Gastrocnemius medialis (tissue), 4 donors: Measurements from ENCODE around the gene RTKN2. TPM values are rescaled to one million over a fixed set of nuclear protein-coding genes. Genes with fewer than 3 reads are reported as not detected.
"Not testable (repeated sequence)": the region's sequence is repeated elsewhere in the genome, so short reads cannot be mapped to it uniquely, and the experiment has no call there.

Experiments used
- ATAC-seq, 2 donors: fragments of 150-250 bp; one replicate each; pipeline ENCODE4 v1.9.1; 2016
- DNase-seq, 2 donors: peaks; one replicate each; pipeline ENCODE4 v3.0.0-alpha.2; 2019
- H3K27ac ChIP-seq, 4 donors: fragments of 200-600 bp; sonication (generic); 1 replicate in 1 of 4; 2 replicates in 3 of 4; pipeline ENCODE4 v1.5.1; 2016 to 2018; ENCODE audit warnings: mild to moderate bottlenecking in 2 of 4, moderate library complexity in 1 of 4
- H3K27me3 ChIP-seq, 3 donors: fragments of 200-600 bp; sonication (generic) in 2 of 3; 1 replicate in 1 of 3; 2 replicates in 2 of 3; pipeline versions ENCODE4 v1.5.1 to v1.6.0; 2016 to 2019; ENCODE audit warnings: mild to moderate bottlenecking in 1 of 3, moderate library complexity in 1 of 3
- H3K36me3 ChIP-seq, 2 donors: fragments of 200-600 bp; sonication (generic) in 1 of 2; one replicate each; pipeline ENCODE4 v1.5.1; 2017 to 2018
- H3K4me1 ChIP-seq, 2 donors: fragments of 200-600 bp; sonication (generic) in 1 of 2; one replicate each; pipeline ENCODE4 v1.5.1; 2016 to 2017; ENCODE audit warnings: mild to moderate bottlenecking in 2 of 2
- H3K4me3 ChIP-seq, 4 donors: fragments of 200-600 bp; sonication (generic) in 3 of 4; 1 replicate in 1 of 4; 2 replicates in 3 of 4; pipeline ENCODE4 v1.5.1; 2016 to 2019; ENCODE audit warnings: mild to moderate bottlenecking in 2 of 4
- H3K9me3 ChIP-seq, 3 donors: fragments of 200-600 bp; sonication (generic) in 2 of 3; 1 replicate in 1 of 3; 2 replicates in 2 of 3; pipeline ENCODE4 v1.5.1; 2016 to 2019
- POLR2A ChIP-seq, 2 donors: fragments of 450-650 bp; IDR thresholded peaks; one replicate each; pipeline ENCODE4 v1.6.1; 2017; ENCODE audit warnings: antibody characterized with exemption in 2 of 2, mild to moderate bottlenecking in 2 of 2, moderate library complexity in 2 of 2
- in situ Hi-C, 4 donors: fragments of 200-750 bp; cut with MboI; loops; one replicate each; pipeline versions ENCODE4 v1.15.0 to v1.8.0; 2017; ENCODE audit warnings: low sequenced_read_pairs in 4 of 4
- intact Hi-C: fragments of 100-400 bp; cut with DNase I; formaldehyde crosslinking; loops from one replicate; pipeline ENCODE4 v1.15.1; 2023; ENCODE audit warnings: low total_unique reads
- total RNA-seq, 4 donors: library from RNA; depleted of rRNA; stranded (reverse); fragments of >200 nt; gene quantifications; one replicate each; pipeline versions ENCODE4 v1.1.0 to v1.2.3, GENCODE V29; 2016
- TF ChIP-seq, protein P1 (sequence below), 5 experiments: fragments of 450-650 bp in 3 of 5; fragments of 200-600 bp in 2 of 5; sonication (generic) in 2 of 5; IDR thresholded peaks in 4 of 5; conservative IDR thresholded peaks in 1 of 5; 1 replicate in 4 of 5; 2 replicates in 1 of 5; pipeline ENCODE4 v1.5.1; 2016 to 2019; ENCODE audit warnings: antibody characterized with exemption in 5 of 5, mild to moderate bottlenecking in 3 of 5, moderate library complexity in 3 of 5

The RTKN2 gene
- total RNA-seq, 4 donors from 2014 or later, result not detected

DNA sequence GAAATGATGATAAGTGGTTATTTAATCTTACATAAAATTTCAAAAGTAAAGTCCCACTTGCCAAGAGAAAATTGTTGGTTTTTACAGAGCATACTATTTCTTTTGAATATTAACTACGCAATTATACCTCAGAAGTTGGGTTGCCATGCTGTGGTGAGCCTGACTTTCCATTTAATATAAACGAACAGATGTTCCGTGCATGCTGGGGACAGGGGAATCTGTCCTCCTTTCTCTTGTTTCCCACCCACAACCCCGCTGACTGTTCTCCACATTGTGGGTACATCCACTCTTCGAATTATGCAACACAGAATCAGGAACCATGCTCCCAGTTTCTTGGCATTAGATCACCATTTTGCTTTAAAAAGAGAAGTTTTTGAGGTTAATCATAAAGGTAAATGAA, 29.2 kb upstream of the RTKN2 start:
- Histone ChIP-seq H3K4me3 (no peak overlapping the region), H3K27me3 (no peaks in the 10 kb centered on the region), H3K9me3 (no peaks in the 10 kb centered on the region), H3K36me3 (no peaks in the 10 kb centered on the region), H3K27ac (no peak overlapping the region), H3K4me1 (no peaks in the 10 kb centered on the region)
- intact Hi-C loops, result no loop called here
- DNase-seq (no peak), ATAC-seq (no peak)
- TF ChIP-seq, protein P1, sequence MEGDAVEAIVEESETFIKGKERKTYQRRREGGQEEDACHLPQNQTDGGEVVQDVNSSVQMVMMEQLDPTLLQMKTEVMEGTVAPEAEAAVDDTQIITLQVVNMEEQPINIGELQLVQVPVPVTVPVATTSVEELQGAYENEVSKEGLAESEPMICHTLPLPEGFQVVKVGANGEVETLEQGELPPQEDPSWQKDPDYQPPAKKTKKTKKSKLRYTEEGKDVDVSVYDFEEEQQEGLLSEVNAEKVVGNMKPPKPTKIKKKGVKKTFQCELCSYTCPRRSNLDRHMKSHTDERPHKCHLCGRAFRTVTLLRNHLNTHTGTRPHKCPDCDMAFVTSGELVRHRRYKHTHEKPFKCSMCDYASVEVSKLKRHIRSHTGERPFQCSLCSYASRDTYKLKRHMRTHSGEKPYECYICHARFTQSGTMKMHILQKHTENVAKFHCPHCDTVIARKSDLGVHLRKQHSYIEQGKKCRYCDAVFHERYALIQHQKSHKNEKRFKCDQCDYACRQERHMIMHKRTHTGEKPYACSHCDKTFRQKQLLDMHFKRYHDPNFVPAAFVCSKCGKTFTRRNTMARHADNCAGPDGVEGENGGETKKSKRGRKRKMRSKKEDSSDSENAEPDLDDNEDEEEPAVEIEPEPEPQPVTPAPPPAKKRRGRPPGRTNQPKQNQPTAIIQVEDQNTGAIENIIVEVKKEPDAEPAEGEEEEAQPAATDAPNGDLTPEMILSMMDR (IDR thresholded peaks at IDR 0.05 in 4 of 5, conservative IDR thresholded peaks at IDR 0.05 in 1 of 5), result no peak
- in situ Hi-C loops, result no loop called here

DNA sequence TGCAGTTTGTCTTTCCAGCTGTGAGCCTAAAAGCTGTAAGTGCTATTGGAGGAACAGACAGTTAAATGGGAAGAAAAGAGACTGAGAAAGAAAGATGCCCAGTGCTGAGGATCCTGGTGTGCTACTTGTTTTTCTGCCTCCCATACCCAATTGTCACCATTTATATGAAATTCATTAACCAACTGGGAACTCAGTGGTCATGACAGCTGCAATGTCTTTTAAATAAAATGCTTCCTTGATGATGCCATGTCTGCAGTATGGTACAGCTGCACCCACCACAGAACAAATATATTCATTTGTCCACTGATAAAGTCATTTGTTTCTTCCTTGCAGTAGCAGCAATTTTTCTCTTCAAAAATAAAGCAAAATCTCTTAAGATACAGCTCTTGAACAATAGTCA, 15.6 kb upstream of the RTKN2 start:
- no peak for DNase-seq
- Histone ChIP-seq H3K36me3 (no peaks in the 10 kb centered on the region), H3K4me1 (no peaks in the 10 kb centered on the region), H3K27me3 (no peaks in the 10 kb centered on the region), H3K4me3 (no peak overlapping the region), H3K9me3 (no peaks in the 10 kb centered on the region), H3K27ac (no peak overlapping the region)
- in situ Hi-C loops, result no loop called here
- TF ChIP-seq, protein P1 (IDR thresholded peaks at IDR 0.05 in 4 of 5, conservative IDR thresholded peaks at IDR 0.05 in 1 of 5), result no peak
- TF ChIP-seq POLR2A (IDR thresholded peaks at IDR 0.05), result no peak
- intact Hi-C loops, result no loop called here
- no peak for ATAC-seq

DNA sequence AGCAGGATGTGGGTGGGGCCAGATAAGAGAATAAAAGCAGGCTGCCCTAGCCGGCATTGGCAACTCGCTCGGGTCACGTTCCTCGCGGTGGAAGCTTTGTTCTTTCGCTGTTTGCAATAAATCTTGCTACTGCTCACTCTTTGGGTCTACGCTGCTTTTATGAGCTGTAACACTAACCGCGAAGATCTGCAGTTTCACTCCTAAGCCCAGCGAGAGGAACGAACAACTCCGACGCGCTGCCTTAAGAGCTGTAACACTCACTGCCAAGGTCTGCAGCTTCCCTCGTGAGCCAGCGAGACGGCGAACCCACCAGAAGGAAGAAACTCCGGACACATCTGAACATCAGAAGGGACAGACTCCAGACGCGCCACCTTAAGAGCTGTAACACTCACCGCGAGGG, 12.7 kb upstream of the RTKN2 start:
- H3K4me1 ChIP-seq, H3K27me3 ChIP-seq, in situ Hi-C loops, DNase-seq, H3K27ac ChIP-seq, H3K36me3 ChIP-seq, H3K9me3 ChIP-seq, intact Hi-C loops, ATAC-seq: not testable (repeated sequence)
- H3K4me3 ChIP-seq, result peak overlapping the region in 3 of 4 donors; percentile 26 to 36 (median 33)

DNA sequence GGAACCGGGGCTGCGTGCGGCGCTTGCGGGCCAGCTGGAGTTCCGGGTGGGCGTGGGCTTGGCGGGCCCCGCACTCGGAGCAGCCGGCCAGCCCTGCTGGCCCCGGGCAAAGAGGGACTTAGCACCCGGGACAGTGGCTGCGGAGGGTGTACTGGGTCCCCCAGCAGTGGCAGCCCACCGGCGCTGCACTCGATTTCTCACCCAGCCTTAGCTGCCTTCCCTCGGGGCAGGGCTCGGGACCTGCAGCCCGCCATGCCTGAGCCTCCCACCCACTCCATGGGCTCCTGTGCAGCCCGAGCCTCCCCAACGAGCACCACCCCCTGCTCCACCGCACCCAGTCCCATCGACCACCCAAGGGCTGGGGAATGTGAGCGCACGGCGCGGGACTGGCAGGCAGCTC, 11.7 kb upstream of the RTKN2 start:
- H3K9me3 ChIP-seq, H3K27ac ChIP-seq, H3K4me1 ChIP-seq, H3K4me3 ChIP-seq, H3K36me3 ChIP-seq, ATAC-seq, DNase-seq, H3K27me3 ChIP-seq, in situ Hi-C loops, intact Hi-C loops: not testable (repeated sequence)

DNA sequence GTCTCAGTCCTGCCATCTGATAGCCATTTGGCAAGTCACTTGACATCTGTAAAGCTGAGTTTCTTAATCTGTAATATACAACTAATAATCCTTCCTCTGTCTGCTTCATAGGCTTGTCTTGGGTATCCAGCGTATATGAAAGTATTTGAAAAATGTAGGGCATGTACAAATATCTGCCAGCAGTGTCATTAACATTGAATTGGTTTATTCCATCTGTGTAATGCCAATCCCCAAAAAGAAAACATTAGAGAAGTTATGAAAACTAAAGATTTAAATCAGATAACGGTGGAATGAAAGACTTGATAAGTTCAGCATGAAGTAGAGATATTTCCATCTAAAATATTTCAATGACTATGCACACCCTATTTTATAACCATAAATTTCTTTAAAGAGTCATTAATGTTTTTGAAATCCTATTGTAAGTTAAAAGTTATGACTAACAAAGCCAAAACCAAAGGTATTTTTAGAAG, 9.8 kb upstream of the RTKN2 start:
- Histone ChIP-seq H3K9me3 (no peaks in the 10 kb centered on the region), H3K4me1 (no peaks in the 10 kb centered on the region), H3K27ac (no peak overlapping the region), H3K36me3 (no peaks in the 10 kb centered on the region), H3K27me3 (no peaks in the 10 kb centered on the region), H3K4me3 (no peak overlapping the region)
- ATAC-seq (no peak), DNase-seq (no peak)
- in situ Hi-C loops, result no loop called here
- intact Hi-C loops, result no loop called here
- no peak for TF ChIP-seq POLR2A (IDR thresholded peaks at IDR 0.05)
- TF ChIP-seq, protein P1 (IDR thresholded peaks at IDR 0.05 in 4 of 5, conservative IDR thresholded peaks at IDR 0.05 in 1 of 5), result no peak

DNA sequence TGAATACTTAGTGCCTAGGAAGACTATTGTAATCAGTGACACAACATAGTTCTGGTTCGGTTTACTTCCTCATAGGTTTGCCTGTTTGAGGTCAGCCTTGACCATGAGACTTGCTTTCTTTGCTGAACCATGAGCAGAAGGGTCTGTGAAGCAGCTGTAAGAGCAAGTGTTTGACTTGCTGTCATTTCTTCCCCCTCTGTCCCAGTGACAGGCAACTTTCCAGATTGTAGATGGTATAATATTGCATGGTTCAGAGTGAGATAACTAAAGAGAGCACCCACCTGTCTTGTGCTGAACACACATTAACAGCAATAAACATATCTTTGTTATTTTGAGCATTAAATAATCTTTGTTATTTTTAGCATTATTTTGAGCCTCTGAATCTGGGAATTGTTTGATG, 9.3 kb upstream of the RTKN2 start:
- in situ Hi-C loops, result no loop called here

More for the DNA sequence above, 9.3 kb upstream of the RTKN2 start:
- DNase-seq, result no peak
- no peak for ATAC-seq
- TF ChIP-seq POLR2A (IDR thresholded peaks at IDR 0.05), result no peak
- TF ChIP-seq, protein P1 (IDR thresholded peaks at IDR 0.05 in 4 of 5, conservative IDR thresholded peaks at IDR 0.05 in 1 of 5), result no peak
- Histone ChIP-seq H3K4me3 (no peak overlapping the region), H3K36me3 (no peaks in the 10 kb centered on the region), H3K27ac (no peak overlapping the region), H3K27me3 (no peaks in the 10 kb centered on the region), H3K4me1 (no peaks in the 10 kb centered on the region), H3K9me3 (no peaks in the 10 kb centered on the region)
- intact Hi-C loops, result no loop called here
